Erythroblast (primary cell): ENCODE measurements around the gene PTF1A.
"Not testable (repeated sequence)": the region's sequence is repeated elsewhere in the genome, so short reads cannot be mapped to it uniquely, and the experiment has no call there.

Source experiments
- DNase-seq, 2 experiments: peaks; one replicate each; lab custom pipeline; 2025; lab: John Stamatoyannopoulos, UW
- GATA1 ChIP-seq: IDR thresholded peaks from 2 replicates; pipeline ENCODE4 v1.6.1; 2011; ENCODE audit warnings: low read depth, mild to moderate bottlenecking, control low read depth, low read length, moderate library complexity
- POLR2A ChIP-seq: IDR thresholded peaks from 2 replicates; pipeline ENCODE4 v1.6.1; 2011; ENCODE audit warnings: mild to moderate bottlenecking, low read length

The PTF1A gene

DNA sequence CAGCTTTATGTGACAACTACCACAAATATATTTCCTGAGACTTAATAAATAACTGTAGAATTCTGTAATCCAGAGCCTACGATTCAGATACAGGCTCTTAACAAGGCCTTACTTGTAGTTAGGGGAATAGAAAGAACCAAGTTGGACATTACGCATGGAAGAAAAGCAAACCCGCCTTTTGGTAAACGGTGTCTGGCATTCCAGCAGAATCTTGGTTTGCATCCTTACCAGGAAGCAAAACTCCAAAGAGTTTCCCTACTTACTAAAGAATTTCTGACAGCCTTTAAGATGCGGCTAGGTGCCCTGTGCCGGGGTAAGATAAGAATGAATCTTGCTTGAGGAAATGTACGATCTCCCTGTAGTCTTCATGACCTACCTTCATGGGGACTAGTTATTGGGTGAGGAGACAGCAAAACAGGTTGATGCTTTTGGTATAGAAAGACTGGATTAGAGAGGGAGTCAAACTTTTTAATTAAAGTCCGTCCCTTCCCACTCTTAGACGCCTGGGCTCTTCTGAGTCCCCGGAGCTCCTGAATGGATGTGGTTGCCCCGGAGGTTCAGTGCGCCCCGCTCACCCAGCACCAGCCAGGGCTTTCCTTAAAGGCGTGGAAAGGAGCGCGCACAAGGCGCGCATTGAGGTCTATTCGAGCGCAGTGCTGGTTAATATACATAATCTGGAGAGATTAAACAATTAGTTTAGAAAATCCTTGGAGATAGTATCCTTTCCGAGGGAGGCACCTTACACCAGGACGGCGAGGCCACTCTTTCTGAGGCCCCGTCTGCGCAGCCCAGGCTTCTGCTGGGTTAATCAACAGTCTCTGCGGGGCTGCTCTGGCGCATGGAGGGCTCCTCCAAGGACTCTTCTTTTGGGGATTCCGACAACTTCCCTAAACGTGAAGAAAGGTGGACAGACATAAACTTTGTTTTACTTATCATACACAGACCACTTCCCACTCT lies 11.5 kb downstream of the PTF1A start:
- DNase-seq: no peak
- TF ChIP-seq GATA1: no peak

GRCh38 chr10:23204773-23205172 lies 12.7 kb downstream of the PTF1A start:
- DNase-seq: no peak
- TF ChIP-seq GATA1: no peak

- no peak for TF ChIP-seq POLR2A
- no peak for TF ChIP-seq GATA1
- no peak for DNase-seq
These were observed 14.0 kb downstream of the PTF1A start for GRCh38 chr10:23205972-23206642.

DNA sequence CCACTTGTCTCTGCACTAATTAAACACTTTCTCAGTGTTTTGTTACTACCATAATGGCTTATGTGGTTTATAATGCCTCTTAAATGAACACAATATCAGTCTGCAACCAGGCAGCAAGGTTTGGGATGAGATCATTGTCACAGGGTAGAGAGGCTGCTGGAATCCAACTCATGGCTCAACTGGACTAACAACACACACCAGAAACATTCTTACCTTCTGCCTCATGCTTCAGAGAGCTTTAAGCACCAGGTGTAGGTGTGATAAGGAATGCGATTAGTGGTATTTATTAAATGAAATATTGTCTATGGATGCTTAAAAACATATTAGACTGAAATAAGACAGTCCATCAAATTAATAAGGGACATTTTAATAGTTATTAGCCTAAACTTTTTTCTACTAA lies 25.4 kb downstream of the PTF1A start:
- TF ChIP-seq GATA1 (no peak), POLR2A (no peak)
- DNase-seq: no peak

DNA sequence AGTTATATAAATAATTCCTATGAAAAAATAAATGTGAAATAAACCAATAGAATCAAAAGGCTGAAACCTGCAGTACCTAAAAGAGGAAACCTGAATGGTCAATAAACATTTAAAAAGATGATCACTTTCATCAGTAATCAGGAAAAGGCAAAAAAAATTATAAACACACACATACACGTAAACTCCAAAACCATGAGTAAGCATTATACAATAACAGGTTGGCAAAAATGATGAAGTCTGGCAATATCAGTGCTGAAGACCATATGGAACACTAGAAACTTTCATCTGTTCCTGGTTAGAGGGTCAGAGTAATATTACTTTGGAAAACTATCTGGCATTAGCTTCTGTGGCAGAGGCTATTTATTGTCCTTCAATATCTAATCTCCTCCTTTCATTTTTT lies 38.5 kb downstream of the PTF1A start:
- no peak for DNase-seq
- TF ChIP-seq POLR2A (no peak), GATA1 (no peak)

DNA sequence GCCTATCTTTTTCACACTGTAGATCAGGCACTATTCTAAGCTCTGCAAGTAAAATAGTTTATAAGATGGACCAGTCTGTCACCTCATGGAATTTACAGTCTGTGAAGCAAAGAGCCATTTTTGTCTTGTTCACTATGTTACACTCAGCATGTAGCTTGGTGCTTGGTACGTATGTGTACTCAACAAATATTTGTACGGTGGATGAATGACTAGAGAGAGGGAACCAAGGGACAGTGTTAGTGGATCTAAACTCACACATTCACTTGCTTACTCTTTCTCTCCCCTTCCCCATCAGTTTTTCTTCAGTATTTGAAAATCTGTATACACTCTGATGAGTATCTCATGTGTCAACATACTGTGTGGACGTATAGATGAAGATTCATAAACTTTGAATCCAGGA lies 45.9 kb downstream of the PTF1A start:
- TF ChIP-seq GATA1 (no peak), POLR2A (no peak)

DNA sequence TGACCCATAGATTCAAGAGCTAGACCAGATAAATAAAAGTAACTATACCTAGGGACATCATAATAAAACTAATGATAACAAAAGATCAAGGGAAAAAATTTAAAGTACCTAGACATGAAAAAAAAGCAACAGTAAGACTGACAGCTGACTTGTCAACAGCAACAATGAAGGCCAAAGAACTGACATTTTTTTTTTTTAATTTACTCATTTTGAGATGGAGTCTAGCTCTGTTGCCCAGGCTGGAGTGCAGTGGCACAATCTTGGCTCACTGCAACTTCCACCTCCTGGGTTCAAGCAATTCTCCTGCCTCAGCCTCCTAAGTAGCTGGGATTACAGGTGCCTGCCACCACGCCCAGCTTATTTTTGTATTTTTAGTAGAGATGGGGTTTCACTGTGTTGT lies 49.7 kb downstream of the PTF1A start:
- DNase-seq: not testable (repeated sequence)

More for the DNA sequence above, 45.9 kb downstream of the PTF1A start:
- DNase-seq: no peak
